Endothelial cell of umbilical vein (primary cell): ENCODE measurements around the gene CUL9. TPM values are rescaled to one million over a fixed set of nuclear protein-coding genes. Genes with fewer than 3 reads are reported as not detected.

Experiments used
- BruUV-seq: library from RNA; stranded (reverse); fragments of 400-500 nt; replicated peaks from 2 replicates; lab custom pipeline; 2021; lab: Mats Ljungman, UMichigan
- CTCF ChIA-PET: fragments of 300-600, 350-600 bp; sonication (Branson Sonifier 250); formaldehyde crosslinking; loops from one replicate; lab custom pipeline; 2021; ENCODE audit warnings: antibody characterized with exemption, inconsistent platforms; lab: Charles Lee
- POLR2A ChIA-PET: fragments of 300-600, 350-600 bp; sonication (Branson Sonifier 250); formaldehyde crosslinking; loops from one replicate; lab custom pipeline; 2021; ENCODE audit warnings: antibody characterized with exemption, inconsistent platforms; lab: Charles Lee
- DNase-seq: peaks from one replicate; pipeline ENCODE4 v3.0.0-alpha.2; 2011; ENCODE audit warnings: low read depth, low spot score
- FAIRE-seq: peaks from 2 replicates; lab custom pipeline; 2011; peaks lifted over from hg19 to GRCh38; lab: Jason Lieb, UNC
- H2AFZ ChIP-seq: 2 replicates; pipeline ENCODE4 v1.6.0; 2012; ENCODE audit warnings: low read depth, low read length, control low read depth, inconsistent platforms
- H3K27ac ChIP-seq: 2 replicates; pipeline ENCODE4 v1.5.1; 2011; ENCODE audit warnings: low read depth, mild to moderate bottlenecking, control low read depth, low read length, moderate library complexity; ENCODE audit not compliant: insufficient read depth
- H3K27me3 ChIP-seq, 2 experiments: 2 replicates each; pipeline versions ENCODE4 v1.6.0 to v1.6.1; 2011; ENCODE audit warnings: low read length in 2 of 2, mixed read lengths in 1 of 2; ENCODE audit not compliant: control insufficient read depth in 2 of 2, insufficient read depth in 2 of 2
- H3K36me3 ChIP-seq, 2 experiments: 2 replicates in 1 of 2; 3 replicates in 1 of 2; pipeline ENCODE4 v1.5.1; 2011; ENCODE audit warnings: low read length in 2 of 2, mild to moderate bottlenecking in 1 of 2, moderate library complexity in 1 of 2; ENCODE audit not compliant: control insufficient read depth in 2 of 2, insufficient read depth in 2 of 2; ENCODE audit errors: extremely low read depth in 1 of 2
- H3K4me1 ChIP-seq: 3 replicates; pipeline ENCODE4 v1.5.1; 2011; ENCODE audit warnings: mild to moderate bottlenecking, low read length; ENCODE audit not compliant: control insufficient read depth, insufficient read depth; ENCODE audit errors: extremely low read depth
- H3K4me2 ChIP-seq: 2 replicates; pipeline ENCODE4 v1.6.1; 2011; ENCODE audit warnings: low read length, control low read depth, mixed read lengths; ENCODE audit not compliant: insufficient read depth
- H3K4me3 ChIP-seq, 3 experiments: fragments of 200-600 bp in 1 of 3; sonication (generic), shearing (Covaris generic) in 1 of 3; replicated peaks in 1 of 3; 2 replicates each; pipeline ENCODE4 v1.5.1; 2011 to 2016; ENCODE audit warnings: control low read depth in 3 of 3, low read length in 3 of 3, mild to moderate bottlenecking in 2 of 3, inconsistent platforms in 1 of 3, low read depth in 1 of 3, moderate library complexity in 1 of 3; ENCODE audit not compliant: insufficient read depth in 1 of 3
- H3K79me2 ChIP-seq: 2 replicates; pipeline ENCODE4 v1.6.0; 2012; ENCODE audit warnings: low read length, inconsistent platforms; ENCODE audit not compliant: control insufficient read depth, insufficient read depth
- H3K9ac ChIP-seq: replicated peaks from 2 replicates; pipeline ENCODE3; 2011; ENCODE audit warnings: low read length, control low read depth; ENCODE audit not compliant: insufficient read depth; ENCODE audit errors: extremely low read depth
- H3K9me1 ChIP-seq: replicated peaks from 3 replicates; pipeline ENCODE4 v1.6.0; 2011; ENCODE audit warnings: mild to moderate bottlenecking, low read length; ENCODE audit not compliant: control insufficient read depth, insufficient read depth; ENCODE audit errors: extremely low read depth
- H3K9me3 ChIP-seq: replicated peaks from 2 replicates; pipeline ENCODE4 v1.5.1; 2012; ENCODE audit warnings: low read length, inconsistent platforms; ENCODE audit not compliant: control insufficient read depth, insufficient read depth
- H4K20me1 ChIP-seq: replicated peaks from 2 replicates; pipeline ENCODE3; 2011; ENCODE audit warnings: mild to moderate bottlenecking, low read length; ENCODE audit not compliant: control insufficient read depth, insufficient read depth; ENCODE audit errors: extremely low read depth
- CTCF ChIP-seq, 2 donors: IDR thresholded peaks; 1 replicate in 1 of 2; 2 replicates in 1 of 2; pipeline ENCODE4 v1.5.1; 2011; ENCODE audit warnings: low read length in 2 of 2, mild to moderate bottlenecking in 2 of 2, moderate library complexity in 2 of 2, control low read depth in 1 of 2, inconsistent platforms in 1 of 2, low read depth in 1 of 2; ENCODE audit not compliant: insufficient read depth in 1 of 2; ENCODE audit errors: extremely low read depth in 1 of 2
- EZH2 ChIP-seq: IDR thresholded peaks from 2 replicates; pipeline ENCODE4 v1.6.1; 2012; ENCODE audit warnings: borderline replicate concordance, low read depth, mild to moderate bottlenecking, moderate library complexity, low read length, inconsistent platforms; ENCODE audit not compliant: severe bottlenecking
- GATA2 ChIP-seq: IDR thresholded peaks from 2 replicates; pipeline ENCODE4 v1.7.0; 2011; ENCODE audit warnings: low read depth, mild to moderate bottlenecking, moderate library complexity, mixed read lengths, low read length; ENCODE audit not compliant: insufficient read length, insufficient read depth
- JUN ChIP-seq: IDR thresholded peaks from 2 replicates; pipeline ENCODE4 v1.6.1; 2011; ENCODE audit warnings: borderline replicate concordance, low read depth; ENCODE audit not compliant: insufficient read length, insufficient read depth
- MAX ChIP-seq: IDR thresholded peaks from 2 replicates; pipeline ENCODE4 v1.6.1; 2011; ENCODE audit not compliant: insufficient read depth, insufficient read length
- MYC ChIP-seq: IDR thresholded peaks from one replicate; pipeline ENCODE4 v1.6.1; 2011; ENCODE audit warnings: mild to moderate bottlenecking, low read depth, low read length
- POLR2A ChIP-seq: IDR thresholded peaks from 2 replicates; pipeline ENCODE4 v1.6.1; 2012; ENCODE audit warnings: low read depth, mild to moderate bottlenecking, control low read depth, low read length
- POLR2AphosphoS5 ChIP-seq: IDR thresholded peaks from 2 replicates; pipeline ENCODE4 v1.6.1; 2012; ENCODE audit warnings: low read depth, mild to moderate bottlenecking, control low read depth, low read length, moderate library complexity; ENCODE audit not compliant: insufficient read depth
- dilution Hi-C: fragments of 300-500 bp; cut with MboI; formaldehyde crosslinking; loops from one replicate; pipeline ENCODE4 v1.15.0; 2019; ENCODE audit warnings: low sequenced_read_pairs; ENCODE audit not compliant: extremely low pct_ligation_motif_present
- intact Hi-C: fragments of 100-400 bp; cut with micrococcal nuclease; formaldehyde crosslinking; loops from one replicate; pipeline ENCODE4 v1.10.0; 2022
- polyA plus RNA-seq, 4 experiments: library from polyadenylated mRNA; depleted of rRNA in 3 of 4; stranded (reverse) in 3 of 4; unstranded in 1 of 4; fragments of >200 nt; gene quantifications; 2 replicates each; pipeline versions ENCODE4 v1.2.1 to v1.2.3, GENCODE V29; 2011 to 2012; ENCODE audit warnings: missing spikeins in 1 of 4
- total RNA-seq: library from RNA; stranded (reverse); gene quantifications from 2 replicates; pipeline ENCODE4 v1.2.3, GENCODE V29; 2021

Gene CUL9
- total and polyA plus RNA-seq, 2 donors (not counting 3 experiments of a cell fraction or from before 2014, with no cell fraction given): 38.7 to 46.0 TPM

GRCh38 chr6:43226192-43226851 is 44.3 kb downstream of the CUL9 start:
- H3K4me1 ChIP-seq: peaks cover 6% of the 10 kb centered on the region
- H3K4me3 ChIP-seq: no peak overlapping the region
- ChIA-PET CTCF (interaction anchor here (1.1 kb wide), 1 partner anchor 37 kb away, joined by 3 read pairs; no protein-coding TSS in a partner anchor), POLR2A (no interaction called here)
- FAIRE-seq (no peak), DNase-seq (no peak)
- dilution Hi-C loops (no loop called here), intact Hi-C loops (no loop called here)
- H3K27ac ChIP-seq: no peak overlapping the region
- H4K20me1 ChIP-seq: no peaks in the 10 kb centered on the region
- BruUV-seq: no TSS peak
- H3K79me2 ChIP-seq: peaks cover 3% of the 10 kb centered on the region
- peaks cover 2 to 3% of the 10 kb centered on the region in 2 experiments for H3K27me3 ChIP-seq
- no peaks in the 10 kb centered on the region for H3K9me3 ChIP-seq
- peaks cover 0 to 10% of the 10 kb centered on the region in 2 experiments for H3K36me3 ChIP-seq
- H3K9ac ChIP-seq: no peak overlapping the region
- no peak overlapping the region for H3K4me2 ChIP-seq
- H2AFZ ChIP-seq: no peak overlapping the region
- no peaks in the 10 kb centered on the region for H3K9me1 ChIP-seq
- TF ChIP-seq POLR2A (no peak), CTCF (IDR thresholded peaks at IDR 0.05; ENCODE audit: extremely low read depth in 1 of 2, insufficient read depth in 1 of 2, low read depth in 1 of 2, low read length in 2 of 2) (no peak), EZH2 (no peak), MYC (no peak), MAX (no peak), JUN (no peak), GATA2 (no peak), POLR2AphosphoS5 (no peak)
